Glomerular visceral epithelial cell (primary cell): ENCODE results near the gene ECHDC3.

Source experiments
- DNase-seq: peaks from one replicate; pipeline ENCODE4 v3.0.0-alpha.2; 2016; ENCODE audit errors: extremely low spot score

Gene ECHDC3

DNA sequence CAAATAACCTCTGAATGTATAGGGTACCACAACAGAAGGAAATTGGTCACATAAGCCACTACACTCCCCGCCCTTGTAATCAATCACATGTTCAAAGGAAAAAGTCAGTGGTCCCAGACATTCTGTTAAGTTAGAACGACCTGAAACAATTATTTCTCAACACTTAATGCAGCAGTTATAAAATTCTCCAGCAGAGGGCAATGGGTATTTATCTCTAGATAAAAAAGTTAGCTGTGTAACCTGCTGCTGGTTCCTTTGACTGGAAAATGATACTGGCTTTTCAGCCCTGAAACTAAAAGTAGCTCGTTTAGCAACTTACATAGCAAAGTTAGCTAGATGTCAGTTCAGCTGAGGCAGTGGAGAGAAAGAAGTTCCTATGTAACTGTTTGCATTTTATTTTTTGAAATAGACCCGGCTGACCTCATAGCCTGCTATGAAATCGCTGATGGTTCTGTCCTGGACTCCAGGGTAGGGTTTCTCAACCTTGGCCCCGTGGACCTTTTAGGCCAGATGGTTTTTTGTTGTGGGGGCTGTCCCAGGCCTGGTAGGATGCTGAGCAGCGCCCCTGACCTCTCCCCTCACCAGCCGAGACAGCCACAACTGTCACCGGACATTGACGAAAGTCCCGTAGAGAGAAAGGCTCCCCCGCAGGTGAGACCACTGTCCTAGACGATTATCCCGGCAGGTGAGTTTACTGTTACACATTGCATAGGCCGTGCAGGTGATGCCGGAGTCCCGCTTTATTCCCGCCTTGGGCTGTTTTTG lies 40.8 kb downstream of the ECHDC3 start:
- DNase-seq, result peak; percentile 71

DNA sequence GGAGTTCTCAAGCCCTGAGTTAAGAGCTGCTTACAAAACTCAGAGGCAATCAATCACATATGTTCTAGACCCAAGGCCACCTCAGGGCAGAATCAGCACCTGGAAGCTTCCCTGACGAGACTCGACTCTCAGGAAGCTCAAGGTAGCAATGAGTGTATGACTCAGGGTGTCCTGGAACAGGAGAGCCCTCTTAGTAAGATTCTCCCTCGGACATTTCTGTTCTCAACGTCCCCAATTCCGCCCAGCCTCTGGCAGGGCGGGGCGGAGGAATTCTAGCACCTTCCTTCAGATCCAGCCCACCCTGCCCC lies 41.3 kb downstream of the ECHDC3 start:
- no peak for DNase-seq

DNA sequence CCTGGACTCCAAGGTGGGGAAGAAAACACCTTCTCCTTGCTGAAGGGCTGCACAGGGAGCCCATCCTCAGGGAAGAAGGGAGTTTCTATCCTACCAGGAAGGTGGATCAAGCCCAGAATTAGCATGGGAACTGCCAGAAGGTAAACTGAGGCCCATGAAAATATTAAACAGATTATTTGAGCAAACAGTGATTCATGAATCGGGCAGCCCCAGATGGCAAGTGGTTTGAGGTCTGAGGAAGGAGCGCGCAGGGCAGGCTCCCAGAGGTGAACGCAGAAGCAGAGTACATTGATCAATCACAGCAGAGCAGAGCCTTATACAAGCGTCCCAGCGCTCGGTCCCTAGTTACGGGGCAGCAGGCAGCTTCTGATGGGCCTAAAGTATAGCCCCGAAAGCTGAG lies 45.2 kb downstream of the ECHDC3 start:
- no peak for DNase-seq

DNA sequence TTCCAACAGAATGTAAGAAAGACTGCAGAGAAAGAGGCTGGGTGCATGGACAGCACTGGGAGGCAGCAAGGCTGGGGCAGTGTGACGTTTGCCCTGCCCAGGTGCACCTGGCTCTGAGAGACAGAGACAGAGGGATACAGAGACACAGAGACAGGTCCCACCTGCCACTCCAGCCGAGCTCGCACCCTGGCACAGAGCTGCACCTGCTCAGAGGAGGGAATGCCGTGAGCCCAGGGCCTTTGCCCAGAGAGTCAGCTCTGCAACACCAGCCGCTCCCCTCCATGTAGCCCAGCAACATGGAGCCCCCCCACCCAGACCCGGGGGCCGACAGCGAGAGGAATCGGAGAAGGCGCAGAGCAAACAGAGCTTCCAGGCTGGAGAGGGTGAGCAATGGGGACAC lies 45.7 kb downstream of the ECHDC3 start:
- no peak for DNase-seq

DNA sequence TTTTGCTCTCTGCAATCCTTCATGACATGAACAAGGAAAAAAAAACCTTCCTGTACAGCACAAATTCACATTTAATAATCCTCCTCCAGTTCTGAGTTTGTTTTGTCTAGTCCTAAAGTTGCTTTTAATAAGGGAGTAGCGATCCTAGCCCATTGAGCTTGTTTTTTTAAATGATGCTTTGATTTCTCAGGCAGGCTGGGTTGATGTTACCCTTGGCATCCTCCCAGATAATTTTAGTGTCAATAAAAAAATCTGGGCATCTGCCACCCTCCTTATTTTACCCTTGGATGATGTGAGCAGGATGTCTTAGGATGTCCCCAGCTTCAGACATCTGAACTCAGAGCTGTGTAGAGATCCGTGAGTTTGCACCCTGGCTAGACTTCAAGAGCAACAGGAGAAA lies 47.1 kb downstream of the ECHDC3 start:
- DNase-seq, result no peak

DNA sequence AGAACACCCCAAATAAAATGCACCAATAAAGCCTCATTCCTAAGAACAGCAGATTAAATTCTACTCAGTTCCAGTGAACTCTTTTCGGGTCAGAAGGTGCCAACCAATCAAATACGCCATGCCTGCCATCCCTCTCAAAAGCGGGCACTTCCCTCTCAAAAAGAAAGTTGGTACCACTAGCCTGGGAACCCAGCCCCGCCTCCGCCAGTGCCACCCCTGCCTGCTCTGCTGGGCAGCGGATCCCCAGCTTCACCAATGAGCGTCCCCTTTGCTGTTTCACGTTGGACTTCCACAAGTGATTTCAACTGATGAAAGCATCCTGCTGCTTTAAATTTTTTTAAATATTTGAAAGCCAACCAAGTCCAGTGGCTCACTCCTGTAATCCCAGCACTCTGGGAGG lies 47.8 kb downstream of the ECHDC3 start:
- no peak for DNase-seq

DNA sequence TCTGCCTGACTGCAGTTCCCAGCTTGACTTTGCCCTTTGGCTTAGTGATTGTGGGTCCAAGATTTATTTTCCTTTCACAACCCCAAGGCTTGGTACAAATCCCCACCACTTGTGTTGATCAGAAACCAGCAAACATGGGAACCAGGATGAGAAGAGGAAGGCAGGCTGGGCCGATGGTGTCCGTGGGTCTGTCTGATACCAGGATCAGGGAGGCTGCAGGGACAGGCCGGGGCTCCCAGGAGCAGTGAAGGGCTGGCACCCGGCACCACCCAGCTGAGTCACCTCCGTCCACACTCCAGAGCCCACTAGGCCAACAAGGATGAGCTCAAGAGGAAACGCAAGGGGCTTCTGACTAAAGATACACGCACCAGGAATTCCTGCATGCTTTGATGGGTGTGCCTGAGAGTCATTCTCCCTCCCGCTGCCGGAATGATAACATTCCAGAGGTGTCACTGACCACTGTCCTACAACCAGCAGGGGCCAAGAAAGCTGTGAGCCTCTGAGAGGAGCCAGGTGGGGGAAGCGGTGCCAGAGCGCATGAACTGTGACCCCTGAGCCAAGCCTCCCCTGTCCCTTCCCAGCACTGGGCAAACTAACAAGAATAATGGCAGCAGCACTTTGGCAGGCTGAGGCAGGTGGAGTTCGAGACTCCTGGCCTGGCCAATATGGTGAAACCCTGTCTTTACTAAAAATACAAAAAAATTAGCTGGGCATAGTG lies 51.7 kb downstream of the ECHDC3 start:
- peak; percentile 98 for DNase-seq

DNA sequence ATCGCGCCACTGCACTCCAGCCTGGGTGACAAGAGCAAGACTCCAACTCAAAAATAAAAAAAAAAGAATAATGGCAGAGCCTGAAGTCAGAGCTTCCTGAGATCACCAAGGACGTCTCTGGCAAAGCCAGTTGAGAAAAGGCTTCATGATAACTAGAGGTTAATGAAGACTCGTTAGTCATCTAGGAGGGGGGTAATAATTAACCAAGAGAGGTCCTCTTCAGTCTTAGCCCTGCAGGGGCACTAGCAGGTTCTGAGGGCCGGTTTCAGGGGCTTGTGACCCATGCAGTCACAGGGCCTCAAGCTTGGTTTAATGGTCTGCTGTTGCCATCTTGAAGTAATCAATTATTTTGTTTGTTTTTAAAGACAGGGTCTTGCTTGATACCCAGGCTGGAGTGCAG lies 52.4 kb downstream of the ECHDC3 start:
- DNase-seq, result peak; percentile 73

DNA sequence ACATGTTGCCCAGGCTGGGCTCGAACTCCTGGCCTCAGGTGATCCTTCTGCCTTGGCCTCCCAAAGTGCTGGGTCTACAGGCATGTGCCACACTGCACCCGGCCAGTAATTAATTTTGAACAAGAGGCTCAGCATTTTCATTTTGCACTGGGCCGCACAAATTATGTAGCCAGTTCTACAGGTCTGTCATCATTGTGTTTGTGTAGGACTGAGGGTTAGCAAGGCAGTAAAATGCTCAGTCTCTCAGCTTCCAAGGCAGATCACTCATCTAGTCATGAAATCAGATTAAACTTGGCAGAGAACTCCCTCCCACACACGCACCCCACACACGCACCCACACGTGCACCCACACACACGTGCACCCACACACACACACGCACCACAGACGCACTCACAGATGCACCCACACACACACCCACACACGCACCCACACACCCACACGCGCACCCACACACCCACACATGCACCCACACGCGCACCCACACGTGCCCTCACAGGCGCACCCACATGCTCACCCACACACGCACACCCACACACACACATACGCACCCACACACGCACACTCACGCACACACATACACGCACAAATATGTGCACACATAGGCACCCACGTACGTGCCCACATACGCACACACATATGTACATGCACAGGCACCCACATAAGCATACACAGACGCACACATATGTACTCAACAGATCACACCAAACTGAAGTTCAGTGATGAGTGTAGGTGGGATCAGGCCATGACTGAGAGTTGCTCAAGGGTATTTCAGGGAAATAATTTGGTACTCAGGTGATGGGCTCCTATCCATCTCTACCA lies 53.1 kb downstream of the ECHDC3 start:
- DNase-seq, result no peak

DNA sequence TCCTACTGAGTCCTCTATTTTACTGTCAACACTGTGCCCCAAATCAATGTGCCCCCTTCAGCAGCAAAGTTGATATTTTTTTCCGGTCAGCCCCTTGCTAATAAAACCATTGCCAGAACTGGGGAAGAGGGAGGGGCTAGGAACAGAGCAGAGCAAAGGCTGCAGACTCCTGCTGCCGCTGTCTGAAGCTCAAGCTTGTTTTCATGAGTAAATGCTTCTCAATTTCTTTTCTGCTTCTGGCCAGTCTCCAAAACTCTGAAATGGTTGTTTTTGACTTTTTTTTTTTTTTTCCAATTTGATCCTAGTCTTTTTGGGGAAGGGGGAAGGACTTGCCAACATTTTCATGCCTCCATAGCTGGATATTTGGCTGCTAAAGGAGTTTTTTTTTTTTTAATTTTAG lies 54.3 kb downstream of the ECHDC3 start:
- DNase-seq, result no peak

DNA sequence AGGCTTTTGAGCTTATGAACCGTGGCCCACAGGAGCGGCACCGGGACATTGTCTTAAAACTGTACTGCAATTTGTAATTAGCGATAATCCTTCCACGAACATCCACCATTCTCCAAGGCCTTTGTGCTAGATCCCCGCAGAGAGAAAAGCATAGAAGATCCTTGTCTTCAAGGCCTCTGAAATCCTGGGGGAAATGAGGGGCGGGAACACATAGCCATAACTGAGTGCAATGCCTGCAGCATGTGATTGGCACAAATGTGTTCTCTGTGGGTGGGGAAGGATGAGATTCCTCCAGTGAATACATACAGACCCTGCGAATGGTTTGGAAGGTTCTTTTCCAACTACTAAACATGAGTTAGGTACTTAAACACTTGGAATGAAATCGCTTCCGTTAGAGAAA lies 55.1 kb downstream of the ECHDC3 start:
- DNase-seq, result no peak

DNA sequence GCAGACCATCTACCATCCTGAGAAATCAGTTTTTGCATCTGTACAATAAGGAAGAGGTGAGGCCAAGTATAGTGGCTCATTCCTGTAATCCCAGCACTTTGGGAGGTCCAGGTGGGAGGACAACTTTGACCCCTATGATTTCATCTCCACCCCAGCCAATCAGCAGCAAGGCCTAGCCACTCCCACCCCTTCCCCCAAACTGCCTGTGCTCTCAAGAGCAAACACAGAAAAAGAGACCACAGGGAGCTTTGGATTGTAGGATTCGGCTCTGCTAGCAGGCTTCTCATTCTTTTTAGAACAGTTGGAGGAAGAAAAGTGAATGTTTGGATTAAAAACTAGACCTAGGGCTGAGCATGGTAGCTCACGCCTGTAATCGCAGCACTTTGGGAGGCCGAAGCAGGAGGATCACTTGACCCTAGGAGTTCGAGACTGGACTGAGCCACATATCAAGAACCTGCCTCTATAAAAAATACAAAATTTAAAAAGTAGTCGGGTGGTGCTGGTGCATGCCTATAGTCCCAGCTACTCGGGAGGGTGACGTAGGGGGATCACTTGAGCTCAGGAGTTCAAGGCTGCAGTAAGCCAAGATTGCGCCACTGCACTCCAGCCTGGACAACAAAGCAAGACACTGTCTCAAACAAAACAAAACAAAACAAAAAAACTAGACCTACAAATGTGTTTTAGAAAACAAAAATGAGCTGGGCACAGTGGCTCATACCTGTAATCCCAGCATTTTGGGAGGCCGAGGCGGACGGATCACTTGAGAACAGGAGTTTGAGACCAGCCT lies 55.9 kb downstream of the ECHDC3 start:
- DNase-seq, result no peak

DNA sequence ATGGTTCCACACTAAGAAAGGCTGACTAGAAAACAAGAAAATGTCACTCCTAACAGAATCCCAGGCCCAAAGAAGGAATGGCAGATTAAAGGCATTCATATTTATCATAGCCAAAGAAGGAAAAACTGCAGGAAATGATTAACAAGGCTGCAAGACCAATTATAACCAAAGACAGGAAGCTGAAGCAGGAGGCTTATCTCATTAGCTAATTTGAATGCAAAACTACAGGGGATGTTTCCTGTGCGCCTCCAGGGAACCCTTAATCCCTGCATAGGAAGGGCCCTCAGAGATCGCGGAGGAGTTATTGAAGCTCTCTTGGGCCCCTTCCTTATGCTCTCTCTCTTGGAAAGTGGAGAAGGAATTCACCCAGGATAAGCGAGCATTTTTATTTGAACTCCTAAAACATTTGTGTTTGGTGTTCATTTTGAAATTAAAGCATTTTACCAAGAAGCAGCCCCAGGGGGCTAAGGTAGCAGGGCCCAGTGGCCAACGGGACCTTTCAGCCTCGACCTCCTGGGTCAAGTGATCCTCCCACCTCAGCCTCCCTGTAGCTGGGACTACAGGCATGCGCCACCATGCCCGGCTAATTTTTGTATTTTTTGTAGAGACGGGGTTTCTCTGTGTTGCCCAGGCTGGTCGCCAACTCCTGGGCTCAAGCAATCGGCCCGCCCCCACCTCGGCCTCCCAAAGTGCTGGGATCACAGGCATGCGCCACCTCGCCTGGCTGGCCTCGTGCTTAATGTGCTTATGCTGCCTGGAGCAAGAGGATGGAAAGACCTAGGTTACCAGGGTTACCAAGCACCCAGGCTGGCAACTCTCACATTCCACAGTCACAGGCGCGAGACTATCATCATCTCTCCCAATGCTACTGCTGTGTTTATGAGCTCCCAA lies 56.9 kb downstream of the ECHDC3 start:
- DNase-seq, result peak; percentile 30

DNA sequence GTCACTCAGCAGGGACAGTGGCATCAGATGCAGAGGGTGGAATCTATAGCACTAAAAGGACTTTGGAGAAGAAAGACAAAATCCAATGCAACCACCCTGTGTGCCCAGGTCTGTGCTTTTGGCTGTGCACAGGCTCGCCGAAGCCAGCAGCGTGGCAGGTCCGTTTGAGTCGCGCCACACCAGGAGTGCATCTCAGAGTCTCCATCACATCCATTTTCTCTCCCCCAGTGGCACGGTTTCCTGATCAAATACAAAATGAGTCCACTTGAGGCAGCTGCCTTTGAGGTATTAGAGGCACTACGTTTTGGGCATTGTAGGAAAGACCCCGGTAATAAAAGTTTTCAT lies 57.5 kb downstream of the ECHDC3 start:
- DNase-seq, result no peak

DNA sequence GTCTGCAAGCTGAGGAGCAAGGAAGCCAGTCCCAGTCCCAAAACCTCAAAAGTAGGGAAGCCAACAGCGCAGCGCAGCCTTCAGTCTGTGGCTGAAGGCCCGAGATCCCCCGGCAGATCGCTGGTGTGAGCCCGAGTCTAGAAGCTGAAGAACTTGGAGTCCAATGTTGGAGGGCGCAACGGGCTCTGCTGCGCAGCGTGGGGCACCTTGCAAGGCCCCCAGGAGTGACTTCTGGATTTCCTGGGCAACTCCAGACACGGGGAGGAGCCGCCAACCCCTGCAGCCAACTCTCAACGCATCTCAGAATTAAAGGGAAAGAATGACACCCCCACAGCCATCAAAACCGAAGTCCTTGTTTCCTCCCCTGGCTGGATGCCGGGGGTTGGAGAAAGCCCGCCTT lies 62.2 kb downstream of the ECHDC3 start:
- no peak for DNase-seq

DNA sequence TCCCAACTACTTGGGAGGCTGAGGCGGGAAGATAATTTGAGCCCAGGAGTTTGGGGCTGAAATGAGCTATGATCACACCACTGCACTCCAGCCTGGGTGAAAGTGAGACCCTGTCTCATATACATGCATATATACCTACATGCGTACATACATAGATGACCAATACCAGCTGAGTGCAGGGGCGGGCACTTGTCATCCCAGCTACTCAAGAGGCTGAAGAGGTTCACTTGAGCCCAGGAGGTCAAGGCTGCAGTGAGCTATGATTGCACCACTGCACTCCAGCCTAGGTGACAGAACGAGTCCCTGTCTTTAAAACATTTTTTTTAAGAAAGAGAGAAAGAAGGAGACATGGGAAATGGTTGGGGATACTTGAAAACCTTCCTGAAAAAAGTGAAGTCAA lies 63.6 kb downstream of the ECHDC3 start:
- DNase-seq, result no peak

DNA sequence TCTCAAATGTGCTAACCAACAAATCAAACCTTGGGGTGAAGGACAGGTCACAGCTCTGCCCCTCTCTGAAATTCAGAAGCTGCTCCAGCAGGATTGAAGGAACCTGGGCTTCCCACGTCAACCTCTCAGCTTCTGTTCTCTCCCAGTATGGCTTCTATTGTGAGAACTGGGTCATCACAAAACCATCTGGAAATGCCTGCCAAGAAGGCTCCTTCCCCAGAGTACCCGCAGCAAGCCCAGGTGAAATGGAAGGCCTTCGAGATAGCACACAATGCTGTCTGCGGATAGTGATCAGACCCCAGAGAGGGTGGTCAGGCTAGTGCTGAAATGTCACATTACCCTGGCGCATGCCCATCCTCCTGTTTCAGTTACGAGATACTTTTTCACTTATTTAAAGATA lies 64.5 kb downstream of the ECHDC3 start:
- DNase-seq, result no peak

DNA sequence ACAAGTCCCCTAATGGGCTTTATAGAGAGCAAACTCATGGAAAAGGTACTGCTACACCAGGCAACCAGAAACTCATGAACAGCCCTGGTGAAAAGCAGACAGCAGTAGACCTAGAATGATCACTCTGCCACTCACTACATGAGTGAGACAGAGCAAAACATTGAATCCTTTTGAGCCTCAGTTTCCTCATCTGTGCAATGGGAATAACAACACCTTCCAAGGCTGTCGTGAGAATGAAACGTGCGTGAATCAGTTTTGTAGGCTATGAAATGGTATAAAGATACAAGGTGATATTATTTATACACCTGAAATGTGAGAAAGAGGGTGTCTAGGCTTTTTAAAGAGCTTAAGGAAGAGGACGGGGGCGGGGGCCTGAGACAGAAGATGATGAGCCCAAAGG lies 66.6 kb downstream of the ECHDC3 start:
- DNase-seq, result no peak

DNA sequence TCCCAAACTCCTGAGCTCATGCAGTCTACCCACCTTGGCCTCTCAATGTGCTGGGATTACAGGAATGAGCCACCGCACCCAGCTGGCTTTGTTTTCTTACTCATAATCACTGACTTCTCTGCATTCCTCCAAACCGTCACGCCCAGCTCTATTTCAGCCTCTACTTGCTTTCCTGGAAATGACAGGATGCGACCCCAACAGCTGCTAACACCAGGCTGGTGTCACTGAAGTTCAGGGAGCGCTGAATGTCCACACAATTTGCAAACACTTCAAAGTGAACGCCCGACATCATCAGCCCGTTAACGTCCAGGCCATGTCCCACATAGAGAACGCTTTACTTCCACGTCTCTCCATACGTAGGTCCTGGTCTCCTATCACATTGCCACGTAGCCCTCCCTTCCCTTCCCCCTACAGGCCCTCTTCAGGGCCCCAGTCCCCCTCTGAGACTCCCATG lies 68.2 kb downstream of the ECHDC3 start:
- peak; percentile 70 for DNase-seq

DNA sequence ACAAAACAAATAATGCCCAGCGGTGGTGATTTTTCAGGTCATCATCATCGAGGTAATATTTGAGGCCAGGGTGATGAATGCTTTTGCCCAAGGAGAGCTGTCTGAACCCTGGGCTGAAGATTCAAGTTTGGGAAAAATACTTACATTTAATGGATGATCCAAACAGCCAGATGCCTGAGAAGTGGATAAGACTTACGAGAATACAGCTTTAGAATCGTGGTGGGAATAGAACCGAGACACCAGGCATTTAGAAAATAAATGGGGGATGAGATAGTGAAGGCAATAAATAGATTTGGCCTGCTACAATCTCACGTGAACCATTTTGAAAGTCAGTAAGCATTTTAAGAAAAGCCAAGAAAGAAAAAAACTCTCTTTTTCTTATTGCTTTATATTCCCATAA lies 68.8 kb downstream of the ECHDC3 start:
- no peak for DNase-seq

DNA sequence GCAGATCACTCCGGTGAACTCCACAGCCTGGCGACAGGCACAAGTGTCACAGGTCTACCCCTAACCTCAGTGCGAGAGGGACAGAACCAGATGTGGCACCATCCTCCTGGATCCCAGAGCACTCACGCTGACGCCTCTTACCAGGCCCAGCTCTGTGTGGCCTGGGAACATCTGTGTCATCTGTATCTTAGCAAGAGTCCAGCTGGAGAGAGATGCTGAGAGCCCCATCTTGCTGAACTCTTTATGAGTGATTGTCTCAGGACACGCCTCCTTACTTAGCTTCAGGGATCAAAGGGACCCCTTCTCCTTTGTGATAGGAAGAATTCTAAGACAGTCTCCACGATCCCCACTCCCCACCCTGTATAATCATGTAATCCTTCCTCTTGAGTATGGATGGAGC lies 71.0 kb downstream of the ECHDC3 start:
- no peak for DNase-seq
